ENCODE data around the gene DOCK3.

DNA sequence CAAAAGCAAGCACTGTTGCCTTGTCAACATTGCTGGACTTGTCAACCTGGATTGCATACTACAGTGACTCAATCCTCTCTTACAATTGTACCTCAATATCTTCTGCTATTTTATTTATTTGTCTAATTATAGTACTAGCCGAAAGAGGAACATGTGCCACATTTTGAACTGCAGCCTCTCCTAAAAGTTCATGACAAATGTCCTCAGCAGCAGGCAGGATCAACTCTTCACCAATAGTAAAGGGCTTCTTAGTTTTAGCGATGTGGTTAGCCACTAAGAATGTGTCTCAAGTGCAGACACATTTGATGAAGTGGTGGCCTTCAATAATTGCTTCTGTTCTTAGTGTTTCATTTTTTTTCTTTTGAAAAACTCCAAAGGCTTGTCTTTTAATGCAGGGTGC is 13.2 kb downstream of the DOCK3 start:
- TF ChIP-seq, protein P1, sequence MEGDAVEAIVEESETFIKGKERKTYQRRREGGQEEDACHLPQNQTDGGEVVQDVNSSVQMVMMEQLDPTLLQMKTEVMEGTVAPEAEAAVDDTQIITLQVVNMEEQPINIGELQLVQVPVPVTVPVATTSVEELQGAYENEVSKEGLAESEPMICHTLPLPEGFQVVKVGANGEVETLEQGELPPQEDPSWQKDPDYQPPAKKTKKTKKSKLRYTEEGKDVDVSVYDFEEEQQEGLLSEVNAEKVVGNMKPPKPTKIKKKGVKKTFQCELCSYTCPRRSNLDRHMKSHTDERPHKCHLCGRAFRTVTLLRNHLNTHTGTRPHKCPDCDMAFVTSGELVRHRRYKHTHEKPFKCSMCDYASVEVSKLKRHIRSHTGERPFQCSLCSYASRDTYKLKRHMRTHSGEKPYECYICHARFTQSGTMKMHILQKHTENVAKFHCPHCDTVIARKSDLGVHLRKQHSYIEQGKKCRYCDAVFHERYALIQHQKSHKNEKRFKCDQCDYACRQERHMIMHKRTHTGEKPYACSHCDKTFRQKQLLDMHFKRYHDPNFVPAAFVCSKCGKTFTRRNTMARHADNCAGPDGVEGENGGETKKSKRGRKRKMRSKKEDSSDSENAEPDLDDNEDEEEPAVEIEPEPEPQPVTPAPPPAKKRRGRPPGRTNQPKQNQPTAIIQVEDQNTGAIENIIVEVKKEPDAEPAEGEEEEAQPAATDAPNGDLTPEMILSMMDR (IDR thresholded peaks at IDR 0.05): no peak
- TF ChIP-seq POLR2A (IDR thresholded peaks at IDR 0.05): no peak

Measured in ovary (tissue), 3 donors.